ENCODE measurements around the gene PPM1B.

DNA sequence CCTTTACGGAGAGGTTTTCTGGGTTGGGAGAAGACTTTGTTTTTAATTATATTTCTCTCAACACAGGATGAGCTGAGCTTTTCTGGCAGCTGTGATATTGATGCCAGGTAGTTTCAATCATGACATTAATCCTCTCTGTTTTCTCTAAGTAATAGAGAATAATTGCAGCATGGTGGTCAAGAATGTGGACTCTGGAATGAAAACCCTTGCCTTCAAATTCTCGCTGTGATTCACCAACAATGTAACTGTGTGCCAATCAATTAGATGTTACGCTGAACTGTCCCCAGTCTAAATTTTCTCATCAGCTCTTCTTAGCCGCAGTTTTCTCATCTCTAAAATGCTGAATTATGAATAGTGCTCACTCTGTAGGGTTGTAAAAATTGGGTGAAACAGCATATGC, 31.6 kb upstream of the PPM1B start:
- TF ChIP-seq PRDM15 (CRISPR knock-in tag; IDR thresholded peaks at IDR 0.05), result no peak
- TF ChIP-seq, protein P1, sequence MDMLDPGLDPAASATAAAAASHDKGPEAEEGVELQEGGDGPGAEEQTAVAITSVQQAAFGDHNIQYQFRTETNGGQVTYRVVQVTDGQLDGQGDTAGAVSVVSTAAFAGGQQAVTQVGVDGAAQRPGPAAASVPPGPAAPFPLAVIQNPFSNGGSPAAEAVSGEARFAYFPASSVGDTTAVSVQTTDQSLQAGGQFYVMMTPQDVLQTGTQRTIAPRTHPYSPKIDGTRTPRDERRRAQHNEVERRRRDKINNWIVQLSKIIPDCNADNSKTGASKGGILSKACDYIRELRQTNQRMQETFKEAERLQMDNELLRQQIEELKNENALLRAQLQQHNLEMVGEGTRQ (IDR thresholded peaks at IDR 0.05; ENCODE audit: borderline replicate concordance, low read depth, low read length), result no peak
- no peak for TF ChIP-seq ZNF274 (IDR thresholded peaks at IDR 0.05; ENCODE audit: insufficient read depth, insufficient read length)
- TF ChIP-seq JUND (IDR thresholded peaks at IDR 0.05; ENCODE audit: low read depth, low read length), result no peak
- TF ChIP-seq RCOR1 (conservative IDR thresholded peaks at IDR 0.05; ENCODE audit: low read depth, low read length), result no peak

All from GM12878 (cell line).